HG02588 (cell line): ENCODE data around the gene AATF.

ENCODE experiments used
- ATAC-seq: cut with Tn5 transposase; IDR thresholded peaks from one replicate; pipeline ENCODE4 v1.9.1; 2021; ENCODE audit warnings: mild to moderate bottlenecking, moderate library complexity; ENCODE audit not compliant: unreplicated experiment

The AATF gene

DNA sequence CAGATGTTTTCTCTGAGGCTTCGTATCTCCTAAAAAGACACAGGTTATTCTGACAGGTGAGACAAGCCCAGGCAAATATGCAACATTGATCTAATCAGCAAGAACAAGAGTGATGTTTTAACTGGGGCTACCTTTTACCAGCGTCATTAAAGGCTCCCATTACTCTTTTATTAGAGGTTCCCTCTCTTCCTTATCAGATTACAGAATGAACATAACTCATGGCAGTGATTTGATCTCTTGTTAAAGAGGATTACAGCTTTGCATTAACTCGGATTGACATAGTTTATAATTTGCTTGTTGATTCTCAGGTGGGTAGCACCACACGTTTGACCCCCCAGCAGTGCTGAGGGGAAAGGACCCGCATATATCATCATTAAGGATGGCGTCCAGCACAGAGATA, 90.5 kb downstream of the AATF start:
- no peak for ATAC-seq

DNA sequence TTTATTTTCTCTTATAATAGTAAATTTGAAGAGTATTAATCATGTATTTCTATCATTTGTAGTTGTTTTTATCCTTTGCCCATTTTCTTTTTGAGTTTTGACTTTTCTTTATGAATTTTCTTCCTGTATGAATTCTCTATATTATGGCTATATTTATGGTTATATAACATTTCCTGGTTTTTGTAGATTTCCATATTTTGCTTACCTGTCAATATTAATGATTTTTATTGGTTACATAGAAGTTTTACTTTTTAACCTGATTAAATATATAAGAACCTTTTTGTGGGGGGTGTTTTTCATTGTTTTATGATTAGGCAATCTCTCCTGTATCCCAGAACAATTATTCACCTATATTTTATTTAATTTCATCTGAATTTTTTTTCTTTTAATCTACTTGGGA, 93.2 kb downstream of the AATF start:
- no peak for ATAC-seq

DNA sequence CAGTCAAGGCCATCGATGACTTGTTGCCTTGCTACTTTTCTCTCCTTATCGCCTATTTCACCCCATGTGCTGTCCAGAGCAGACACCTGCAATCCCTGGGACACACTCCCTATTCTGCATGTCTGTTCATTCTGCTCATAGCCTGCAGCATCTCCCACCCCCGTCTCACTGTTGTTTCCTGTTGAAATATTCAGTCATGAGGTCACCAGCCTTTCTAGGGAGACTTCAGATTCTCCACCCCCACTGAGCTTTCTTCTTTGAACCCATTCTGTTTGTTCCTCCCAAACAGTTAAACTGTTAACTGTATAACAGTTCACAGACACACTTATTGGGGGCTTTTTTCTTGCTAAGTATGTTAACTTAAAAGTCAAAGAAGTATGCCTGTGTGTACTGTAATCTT, 94.4 kb downstream of the AATF start:
- ATAC-seq: no peak

DNA sequence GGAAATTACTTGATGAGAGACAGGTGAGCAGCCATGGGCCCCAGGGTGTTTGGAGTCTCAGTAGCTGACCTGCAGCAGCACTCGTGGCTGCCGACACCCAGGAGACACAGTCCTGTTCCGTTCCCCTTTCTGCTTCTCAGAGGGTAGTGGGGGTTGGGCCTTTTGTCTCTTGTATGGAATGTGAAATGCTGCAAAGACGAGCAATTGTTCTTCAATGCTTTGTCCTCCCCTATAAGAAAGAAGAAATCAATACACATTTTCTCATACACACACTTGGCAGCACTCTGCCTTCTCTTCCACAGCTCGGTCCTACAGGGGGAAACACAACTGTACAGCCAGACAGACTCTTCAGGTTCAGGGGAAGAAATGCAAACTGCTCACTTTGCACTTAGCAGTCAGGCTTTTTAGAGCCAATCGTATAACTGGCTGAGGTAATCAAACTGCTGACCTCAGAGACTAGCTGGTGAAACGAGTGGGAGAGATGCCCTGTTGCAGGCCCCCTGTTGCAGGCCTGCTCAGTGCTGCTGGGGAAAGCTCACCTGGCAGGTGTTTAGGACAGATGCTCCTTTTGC, 96.7 kb downstream of the AATF start:
- ATAC-seq: no peak

DNA sequence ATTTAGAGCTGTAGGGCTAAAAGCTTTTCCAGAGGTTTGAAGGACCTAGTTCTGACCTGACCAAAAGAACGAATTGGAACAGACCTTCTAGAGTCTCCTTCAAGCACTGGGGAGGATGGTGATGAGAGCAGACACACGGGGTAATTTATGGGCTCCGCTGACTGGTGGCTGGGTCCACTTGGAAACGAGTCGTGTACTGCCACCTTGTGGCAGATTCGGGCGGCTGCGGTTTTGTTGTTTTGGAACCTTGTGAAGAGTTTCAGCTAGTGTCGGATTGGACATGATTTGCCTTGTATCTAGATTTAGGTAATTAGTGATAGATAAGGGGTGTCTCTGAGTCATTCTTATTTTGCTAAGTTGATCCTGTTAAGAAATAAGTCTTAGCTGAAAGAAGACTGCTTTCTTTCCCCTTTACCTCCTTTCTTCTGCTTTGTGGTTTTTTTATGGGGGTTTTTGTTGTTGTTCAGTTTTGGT, 98.9 kb downstream of the AATF start:
- ATAC-seq: no peak

DNA sequence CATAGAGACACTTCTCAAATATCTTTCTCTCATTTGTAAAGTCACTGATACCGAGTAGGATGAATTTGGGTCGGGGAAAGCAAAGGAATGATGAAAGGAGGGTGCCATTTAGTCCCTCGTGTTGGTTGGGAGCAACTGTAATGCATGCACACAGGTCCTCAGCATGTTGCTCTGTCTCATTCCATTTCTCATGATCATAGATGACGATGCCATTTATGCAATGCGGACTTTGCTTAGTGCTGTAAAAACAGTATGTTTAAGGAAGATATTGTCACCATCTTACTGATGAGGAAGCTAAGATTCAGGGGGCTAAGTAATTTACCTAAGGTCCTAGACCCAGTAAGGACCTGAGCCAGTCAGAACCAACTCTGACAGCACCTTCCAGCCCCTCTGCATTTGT, 100.1 kb downstream of the AATF start:
- ATAC-seq: no peak

DNA sequence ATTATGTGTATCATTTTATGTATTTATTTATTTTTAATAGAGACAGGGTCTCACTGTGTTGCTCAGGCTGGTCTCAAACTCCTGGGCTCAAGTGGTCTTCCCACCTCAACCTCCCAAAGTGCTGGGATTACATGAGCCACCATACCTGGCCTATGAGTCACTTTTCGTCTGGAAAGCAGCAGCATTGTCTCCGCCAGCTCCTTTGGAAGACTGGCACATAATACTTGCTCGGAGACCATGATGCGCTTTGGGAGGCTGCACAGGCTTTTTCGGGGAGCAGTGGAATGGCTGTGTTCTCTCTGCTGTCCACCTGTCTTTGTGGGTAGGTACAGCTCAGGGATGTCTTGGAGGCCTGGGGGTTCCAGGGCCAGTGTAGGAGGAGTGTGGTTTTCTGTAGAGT, 102.2 kb downstream of the AATF start:
- ATAC-seq: no peak

DNA sequence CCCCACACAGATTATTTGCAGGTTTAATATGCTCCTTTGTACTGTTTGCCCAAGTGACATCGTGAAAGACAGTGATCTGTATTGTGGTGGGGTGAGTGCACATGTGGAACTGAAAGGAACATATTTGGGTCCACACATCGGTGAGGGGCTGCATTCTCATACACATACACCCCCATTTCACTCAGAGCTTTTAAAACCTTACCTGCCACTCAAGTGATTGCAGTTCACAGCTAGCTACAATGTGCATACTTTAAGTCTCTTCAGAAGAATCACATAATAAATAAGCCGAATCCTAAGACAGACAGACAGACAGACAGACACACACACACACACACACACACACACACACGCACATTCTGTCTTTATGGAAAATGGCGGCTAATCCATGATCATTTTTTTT, 102.6 kb downstream of the AATF start:
- no peak for ATAC-seq

DNA sequence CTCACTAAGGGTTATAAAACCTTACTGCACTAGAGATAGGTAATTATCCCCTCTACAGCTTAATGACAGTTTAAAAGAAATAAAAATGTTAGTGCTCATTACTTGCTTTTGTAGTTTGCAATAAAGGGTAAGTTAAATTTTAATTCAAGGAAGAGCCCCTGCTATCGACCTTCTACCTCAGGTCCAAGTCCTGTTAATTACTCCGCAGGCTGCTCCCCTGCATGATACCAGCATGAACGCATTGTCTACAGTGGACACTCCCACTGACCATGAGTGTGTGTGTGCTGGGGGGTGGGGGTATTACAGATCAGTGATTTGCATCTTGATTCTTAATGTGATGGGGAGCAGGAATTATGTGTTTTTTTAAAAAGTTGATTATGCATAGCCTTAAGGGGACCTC, 103.1 kb downstream of the AATF start:
- ATAC-seq: no peak

DNA sequence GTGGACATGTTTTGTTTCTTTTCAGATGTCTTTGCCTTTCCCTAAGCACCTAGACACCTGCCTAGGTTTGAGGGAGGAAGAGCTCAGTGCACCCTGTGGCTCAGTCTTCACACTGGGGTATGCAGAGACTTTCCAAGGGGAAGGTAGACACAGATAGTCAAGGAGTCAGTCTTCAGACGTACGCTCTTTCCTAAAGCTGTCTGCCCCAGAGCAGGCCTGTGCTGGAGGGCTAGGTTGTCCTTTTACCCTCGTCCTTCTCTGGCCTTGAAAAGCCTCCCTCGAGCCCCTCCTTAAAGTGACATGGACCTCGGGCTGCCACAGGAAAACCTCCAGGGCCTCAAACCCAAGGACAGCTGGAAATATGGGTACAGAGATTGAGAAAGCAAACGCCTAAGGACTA, 103.7 kb downstream of the AATF start:
- ATAC-seq: no peak

DNA sequence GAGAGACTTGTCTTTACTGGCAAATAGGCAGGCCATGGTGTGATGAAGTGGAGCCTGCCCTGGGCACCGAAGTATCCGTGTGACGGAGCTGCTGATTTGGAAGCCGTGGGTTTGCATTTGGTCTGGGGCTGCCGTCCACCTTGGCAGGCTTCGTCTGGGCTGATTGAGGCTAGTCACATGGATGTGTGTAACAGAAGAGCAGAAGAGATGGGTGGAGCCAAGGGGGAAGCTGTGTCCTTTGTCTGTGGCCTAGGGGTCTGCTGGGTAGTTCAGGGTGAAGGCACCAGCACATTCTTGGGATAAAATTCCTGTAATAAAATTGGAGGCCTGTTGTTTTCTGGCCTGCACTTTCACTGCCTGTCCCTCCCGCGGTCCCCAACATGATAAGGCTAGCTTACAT, 106.1 kb downstream of the AATF start:
- ATAC-seq: no peak

DNA sequence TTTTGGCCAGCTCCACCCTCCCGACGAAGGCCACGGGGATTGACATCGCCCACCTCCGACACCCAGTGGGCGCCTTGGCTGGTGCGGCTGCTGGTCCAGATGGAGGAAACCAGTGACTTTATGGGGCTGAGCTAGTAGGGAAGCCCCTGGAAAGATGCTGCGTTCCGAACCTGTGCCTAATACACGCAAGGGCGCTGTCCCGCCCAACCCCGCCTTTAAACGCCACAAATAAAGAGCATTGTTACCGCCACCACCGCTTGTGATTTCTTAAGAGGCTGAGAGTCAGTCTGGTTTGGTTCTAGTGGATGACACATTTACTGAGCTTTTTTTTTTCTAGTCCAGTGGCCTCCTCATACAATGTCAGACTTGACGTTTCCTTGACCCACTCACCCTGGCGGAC, 107.9 kb downstream of the AATF start:
- ATAC-seq: no peak

DNA sequence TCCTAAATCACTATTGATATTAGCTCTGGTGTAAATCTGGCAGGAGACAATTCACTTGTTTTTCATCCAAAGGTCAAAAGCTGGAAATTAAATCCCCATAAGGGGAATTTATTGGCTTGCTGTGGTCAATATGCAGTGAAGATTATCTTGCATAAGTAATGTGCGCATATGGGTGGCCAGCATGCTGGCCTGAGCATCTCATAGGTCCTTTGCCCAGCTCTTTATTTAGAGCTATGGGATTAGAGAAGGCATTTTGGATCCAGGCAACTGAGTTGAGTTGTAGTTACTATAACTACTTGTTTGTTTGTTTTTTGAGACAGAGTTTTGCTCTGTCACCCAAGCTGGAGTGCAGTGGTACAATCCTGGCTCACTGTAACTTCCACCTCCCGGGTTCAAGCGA, 110.7 kb downstream of the AATF start:
- ATAC-seq: no peak

DNA sequence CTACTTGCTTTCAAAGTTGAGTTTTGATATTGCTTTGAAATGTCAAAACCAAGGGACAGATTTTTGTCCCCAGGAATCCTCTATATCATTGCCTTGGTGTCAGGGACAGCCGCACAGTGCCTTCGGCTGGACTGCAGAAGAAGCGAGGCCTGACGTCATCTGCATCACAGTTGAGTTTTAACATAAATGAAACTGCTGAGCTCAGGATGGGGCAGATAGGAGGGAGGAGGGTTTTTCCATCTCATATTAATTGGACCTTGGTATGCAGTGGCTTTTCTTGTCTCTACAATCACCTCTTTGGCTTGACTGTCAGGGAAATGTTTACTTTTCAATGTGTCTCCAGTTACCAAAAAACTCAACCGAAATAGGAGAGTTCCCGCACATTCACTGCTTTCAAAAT, 111.3 kb downstream of the AATF start:
- no peak for ATAC-seq

DNA sequence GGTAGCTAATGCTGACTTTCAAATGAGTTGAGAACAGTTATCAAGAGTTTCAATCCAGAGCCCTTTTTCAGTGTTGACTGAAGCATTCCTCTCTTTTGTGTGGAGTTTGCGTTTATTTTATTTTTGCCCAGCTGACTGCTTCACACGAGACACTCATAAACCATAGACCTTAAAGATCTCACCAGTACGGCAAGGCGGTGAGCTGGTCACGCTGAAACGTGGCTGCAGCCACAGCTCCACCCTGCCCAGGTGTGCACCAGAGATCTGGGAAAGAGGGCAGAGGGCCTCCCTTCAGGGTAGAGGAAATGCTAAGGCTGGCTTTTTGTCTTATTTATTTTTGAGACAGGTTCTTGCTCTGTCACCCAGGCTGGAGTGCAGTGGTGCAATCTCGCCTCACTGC, 112.2 kb downstream of the AATF start:
- ATAC-seq: no peak

DNA sequence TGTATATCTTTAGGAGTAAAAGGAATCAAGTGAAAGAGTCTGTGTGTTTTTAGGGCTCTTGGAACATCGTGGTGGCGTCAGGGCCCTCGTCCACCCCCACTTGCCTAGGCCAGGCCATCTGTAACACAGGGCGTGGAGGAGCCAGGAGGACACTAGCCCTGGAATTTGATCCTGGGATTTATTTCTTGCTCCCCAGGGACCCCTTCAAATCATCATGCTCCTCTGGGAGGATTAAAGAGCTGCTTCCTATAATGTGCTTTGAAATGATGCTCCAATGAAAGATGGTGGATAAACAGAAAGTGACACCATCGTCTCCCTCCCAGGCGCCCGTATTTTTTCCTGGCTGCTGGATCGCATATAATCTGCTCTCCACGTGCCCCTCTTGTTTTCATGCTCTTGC, 113.3 kb downstream of the AATF start:
- no peak for ATAC-seq

DNA sequence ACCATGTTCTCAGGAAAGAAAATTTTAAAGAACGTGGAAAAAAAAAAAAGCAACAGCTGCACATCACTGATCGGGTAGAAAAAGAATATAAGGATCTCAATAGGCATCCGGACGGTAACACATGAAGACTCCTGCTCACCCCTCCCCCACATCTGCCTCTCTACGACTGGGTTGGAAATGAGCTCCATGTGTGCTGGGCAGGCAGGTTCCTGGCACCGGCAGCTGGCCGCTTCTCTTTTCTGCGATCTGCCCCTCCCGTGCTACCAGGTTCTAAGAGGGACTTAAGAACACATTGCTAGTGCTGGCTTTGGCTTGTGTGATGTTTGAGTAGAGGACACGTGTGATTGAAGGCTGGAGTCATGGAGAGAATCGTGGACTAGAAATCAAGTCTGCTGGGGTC, 115.5 kb downstream of the AATF start:
- ATAC-seq: no peak

DNA sequence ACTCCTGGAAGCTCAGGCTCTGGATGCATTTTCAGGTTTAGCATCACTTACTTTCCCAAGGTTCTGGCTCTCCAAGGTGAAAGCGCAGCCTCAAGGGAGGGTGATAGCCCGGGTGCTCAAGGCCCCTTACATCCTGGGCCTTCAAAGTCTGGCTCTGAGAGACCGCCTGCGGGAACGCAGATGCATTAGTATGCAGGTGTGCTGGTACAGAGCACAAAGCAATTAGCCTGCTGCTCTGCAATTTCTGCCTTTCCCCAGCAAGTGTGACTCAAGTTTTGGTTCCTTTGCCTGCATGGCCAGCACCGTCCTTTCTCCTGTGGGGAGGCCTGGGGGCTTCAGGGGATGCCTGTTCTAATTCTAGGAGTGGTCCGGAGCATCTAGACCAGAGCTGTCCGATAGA, 116.2 kb downstream of the AATF start:
- no peak for ATAC-seq

DNA sequence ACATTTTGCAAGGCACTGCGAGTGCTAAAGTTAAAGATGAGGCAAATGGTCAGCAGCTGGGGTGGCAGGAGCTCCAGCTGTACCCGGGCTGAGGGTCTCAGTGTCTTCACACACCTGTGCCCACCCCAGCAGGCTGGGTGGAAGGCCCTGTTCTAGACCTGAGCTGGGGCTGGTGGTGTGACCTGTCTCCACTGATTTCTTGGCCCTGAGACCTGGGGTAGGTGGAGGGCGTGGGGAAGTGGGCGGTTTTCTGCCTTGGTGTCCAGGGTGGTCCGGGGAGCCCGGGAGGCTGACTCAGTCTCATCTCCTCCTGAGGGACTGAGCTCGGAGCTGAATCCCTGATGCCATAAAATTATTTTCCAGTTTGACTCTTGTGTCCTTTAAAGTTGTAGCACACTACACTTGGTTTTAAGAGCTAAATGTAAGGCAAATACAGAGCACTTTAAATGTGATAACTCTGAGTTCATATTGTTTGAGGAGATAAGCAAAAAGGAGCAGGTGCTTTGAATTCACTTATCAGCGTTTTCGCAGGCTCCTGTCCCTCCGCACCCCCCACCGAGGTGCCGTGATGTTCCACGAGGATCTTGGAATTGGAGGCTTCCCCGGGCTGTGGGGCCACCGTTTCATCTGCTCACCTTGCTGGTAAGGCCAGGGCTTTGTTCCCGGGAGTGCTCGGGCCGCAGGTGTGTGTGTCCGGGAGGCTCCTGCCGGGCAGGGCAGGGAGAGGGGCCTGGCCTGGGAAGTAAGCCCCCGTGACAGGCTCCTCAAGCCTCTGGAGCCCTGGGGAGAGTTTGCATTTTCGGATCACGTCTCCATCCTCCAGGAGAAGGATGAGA, 117.0 kb downstream of the AATF start:
- no peak for ATAC-seq

DNA sequence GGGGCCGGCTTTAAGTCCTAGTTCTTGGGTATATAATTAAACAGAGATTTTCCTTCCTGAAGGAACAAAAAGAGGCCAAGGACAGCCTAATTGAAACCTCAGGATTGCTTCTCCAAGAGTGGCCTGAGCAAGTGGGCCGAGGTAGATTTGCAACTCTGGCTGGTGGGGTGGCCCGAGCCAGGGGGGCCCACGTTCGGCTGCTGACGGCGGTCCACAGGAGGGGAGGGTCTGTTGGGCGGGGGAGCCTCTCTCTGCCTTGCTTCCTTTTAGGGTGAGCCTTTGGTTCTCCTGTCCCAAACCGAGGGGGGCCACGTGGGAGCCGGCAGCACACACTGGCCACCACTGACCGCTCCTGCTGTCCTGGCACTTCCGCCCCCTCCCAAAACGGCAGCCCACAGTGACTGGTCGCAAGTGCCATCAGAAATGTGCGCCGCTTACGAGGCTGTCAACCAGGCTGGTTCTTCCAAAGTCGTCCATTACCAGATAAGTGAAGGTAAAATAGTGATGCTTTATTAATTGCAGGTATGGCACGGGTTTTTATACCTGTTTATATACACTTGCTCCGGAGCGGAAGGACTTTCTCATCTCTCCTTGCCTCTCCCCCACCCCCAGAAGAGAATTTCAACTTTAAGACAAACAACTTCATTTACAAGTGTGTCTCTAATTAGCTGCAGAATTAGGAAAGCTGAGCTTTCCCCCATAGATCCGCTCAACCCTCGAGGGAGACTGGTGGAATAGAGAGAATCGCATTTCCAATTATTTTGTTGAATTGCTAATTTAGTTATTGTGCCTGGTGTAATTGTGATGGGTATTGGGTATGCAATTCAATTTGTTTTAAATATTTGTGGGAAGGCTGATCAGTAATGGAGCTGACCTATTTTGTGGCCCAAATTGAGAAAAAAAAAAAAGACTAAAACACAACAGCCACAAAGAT, 117.8 kb downstream of the AATF start:
- ATAC-seq: no peak

DNA sequence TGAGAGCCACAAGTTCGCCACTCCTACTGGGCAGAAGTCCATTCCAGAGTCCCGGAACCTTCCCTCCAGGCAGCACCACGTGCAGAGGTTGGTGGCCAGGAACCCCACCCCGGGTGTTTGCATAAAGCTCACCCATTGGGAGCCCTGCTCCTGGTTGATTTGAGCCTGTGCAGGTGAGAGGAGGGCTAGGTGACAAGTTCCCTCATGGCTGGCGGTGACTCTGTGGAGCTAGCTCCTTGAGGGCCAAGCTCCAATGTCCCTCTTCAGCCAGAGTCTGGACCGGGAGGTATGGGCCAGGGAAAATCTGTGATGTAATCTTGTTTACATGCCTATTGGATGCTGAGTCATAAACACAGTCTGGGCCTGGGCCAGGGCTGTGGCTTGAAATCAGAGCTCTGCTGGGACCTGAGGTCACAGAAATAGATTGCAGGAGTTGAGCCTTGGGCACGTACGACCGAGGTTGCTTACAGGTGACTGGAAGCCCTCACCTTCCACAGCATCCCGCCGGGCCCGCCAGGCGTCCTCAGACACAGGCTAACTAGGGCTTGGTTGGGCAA, 118.9 kb downstream of the AATF start:
- no peak for ATAC-seq
